HepG2 (cell line): ENCODE data around the gene S100A13. TPM values are rescaled to one million over a fixed set of nuclear protein-coding genes. Genes with fewer than 3 reads are reported as not detected.

Experiments
- ATAC-seq: fragments of 200-7000 bp; cut with Tn5 transposase; 3 replicates; pipeline ENCODE4 v1.9.1; 2020; ENCODE audit warnings: mild to moderate bottlenecking, moderate library complexity
- BruUV-seq: library from RNA; stranded (reverse); fragments of 400-500 nt; replicated peaks from 2 replicates; lab custom pipeline; 2021; lab: Mats Ljungman, UMichigan
- CTCF ChIA-PET: fragments of 300-600 bp; formaldehyde crosslinking; extraction: SDS; loops from one replicate; lab custom pipeline; 2021; ENCODE audit warnings: low total read pairs, inconsistent platforms, low intra/inter-chr PET ratio; lab: Yijun Ruan, JAX
- POLR2A ChIA-PET: fragments of 350-600 bp; sonication (Branson Sonifier 250); formaldehyde crosslinking; loops from one replicate; lab custom pipeline; 2020; ENCODE audit warnings: antibody characterized with exemption, inconsistent platforms; lab: Yijun Ruan, JAX
- DNase-seq: peaks from one replicate; pipeline ENCODE4 v3.0.0-alpha.2; 2015; ENCODE audit warnings: low spot score
- FAIRE-seq: peaks from 3 replicates; lab custom pipeline; 2011; peaks lifted over from hg19 to GRCh38; lab: Jason Lieb, UNC
- H2AFZ ChIP-seq: one replicate; pipeline ENCODE4 v1.6.1; 2011; ENCODE audit warnings: low read length, inconsistent platforms
- H3K27ac ChIP-seq: fragments of 300-600 bp; 3 replicates; pipeline ENCODE4 v1.8.0; 2011; ENCODE audit warnings: mixed run types, mild to moderate bottlenecking, mixed read lengths, low read length, inconsistent platforms; ENCODE audit not compliant: insufficient read depth; ENCODE audit errors: extremely low read length
- H3K27me3 ChIP-seq, 2 experiments: fragments of 200-600 bp in 1 of 2; 2 replicates in 1 of 2; 3 replicates in 1 of 2; pipeline versions ENCODE4 v1.6.0 to v1.8.0; 2011; ENCODE audit warnings: low read length in 2 of 2, mild to moderate bottlenecking in 2 of 2, moderate library complexity in 2 of 2, inconsistent platforms in 1 of 2; ENCODE audit not compliant: insufficient read depth in 2 of 2, control insufficient read depth in 1 of 2
- H3K36me3 ChIP-seq, 2 experiments: fragments of 200-600 bp in 1 of 2; replicated peaks in 1 of 2; 2 replicates in 1 of 2; 3 replicates in 1 of 2; pipeline versions ENCODE4 v1.5.1 to v1.8.0; 2011; ENCODE audit warnings: low read length in 2 of 2, inconsistent platforms in 1 of 2; ENCODE audit not compliant: insufficient read depth in 2 of 2, control insufficient read depth in 1 of 2
- H3K4me1 ChIP-seq: 2 replicates; pipeline ENCODE4 v1.5.1; 2012; ENCODE audit warnings: low read length, inconsistent platforms; ENCODE audit not compliant: insufficient read depth
- H3K4me2 ChIP-seq: 2 replicates; pipeline ENCODE4 v1.6.0; 2011; ENCODE audit warnings: low read depth, low read length, inconsistent platforms
- H3K4me3 ChIP-seq, 3 experiments: fragments of 200-600 bp in 1 of 3; sonication (generic), shearing (Covaris generic) in 1 of 3; replicated peaks in 1 of 3; 2 replicates each; pipeline ENCODE4 v1.5.1; 2011 to 2016; ENCODE audit warnings: low read length in 3 of 3, inconsistent platforms in 2 of 3, low read depth in 2 of 3, mild to moderate bottlenecking in 2 of 3, control low read depth in 1 of 3, mixed read lengths in 1 of 3; ENCODE audit not compliant: insufficient read depth in 1 of 3
- H3K79me2 ChIP-seq: one replicate; pipeline ENCODE4 v1.6.1; 2011; ENCODE audit warnings: low read length, inconsistent platforms; ENCODE audit not compliant: insufficient read depth
- H3K9ac ChIP-seq: 2 replicates; pipeline ENCODE4 v1.6.0; 2011; ENCODE audit warnings: mild to moderate bottlenecking, low read depth, low read length, inconsistent platforms; ENCODE audit not compliant: insufficient read depth
- H3K9me3 ChIP-seq: 2 replicates; pipeline ENCODE4 v1.5.1; 2012; ENCODE audit warnings: mild to moderate bottlenecking, low read length
- H4K20me1 ChIP-seq: 2 replicates; pipeline ENCODE4 v1.6.0; 2011; ENCODE audit warnings: inconsistent platforms, mild to moderate bottlenecking, low read length, moderate library complexity; ENCODE audit not compliant: insufficient read depth
- ZFX ChIP-seq: sonication (generic); formaldehyde crosslinking; IDR thresholded peaks from 2 replicates; pipeline ENCODE4 v1.4.0; 2020; ENCODE audit warnings: mild to moderate bottlenecking, low read depth, missing genetic modification reagents, moderate library complexity
- ZSCAN12 ChIP-seq: sonication (generic); formaldehyde crosslinking; IDR thresholded peaks from 2 replicates; pipeline ENCODE4 v1.9.0; 2021; ENCODE audit warnings: mild to moderate bottlenecking, missing genetic modification reagents
- WGBS: methylation state at CpG from one replicate; pipeline ENCODE4 v1.1.6; 2017; ENCODE audit warnings: low lambda C conversion rate; 5-methylcytosine and 5-hydroxymethylcytosine counted together
- in situ Hi-C: cut with HindIII; loops from 2 replicates; pipeline ENCODE4 v1.10.0; 2017; ENCODE audit warnings: low pct_unique_long_range_greater_than_20kb; ENCODE audit not compliant: extremely low pct_ligation_motif_present
- intact Hi-C: fragments of 100-400 bp; cut with micrococcal nuclease; formaldehyde crosslinking; loops from one replicate; pipeline ENCODE4 v1.10.0; 2022; ENCODE audit not compliant: unreplicated experiment
- polyA plus RNA-seq, 8 experiments: library from polyadenylated mRNA; depleted of rRNA in 3 of 8; stranded (reverse) in 7 of 8; unstranded in 1 of 8; fragments of >200 nt; fragmentation: Illumina TruSeq in 4 of 8; extraction: Trizol in 4 of 8; gene quantifications; 2 replicates each; pipeline versions ENCODE4 v1.2.1 to v1.2.3, GENCODE V29; 2011 to 2016; ENCODE audit warnings: low read depth in 4 of 8, missing spikeins in 1 of 8, mixed read lengths in 1 of 8; ENCODE audit not compliant: insufficient read depth in 1 of 8
- total RNA-seq, 5 experiments: library from RNA; depleted of rRNA; stranded (reverse); fragments of >200 nt; fragmentation: Illumina TruSeq; extraction: Trizol; gene quantifications; 2 replicates each; pipeline ENCODE4 v1.2.3, GENCODE V29; 2016; ENCODE audit warnings: low read depth in 1 of 5
- TF ChIP-seq, protein P1 (sequence below): fragments of 450-650 bp; IDR thresholded peaks from 2 replicates; pipeline ENCODE4 v1.6.1; 2017
- TF ChIP-seq, protein P2 (sequence below): sonication (generic); formaldehyde crosslinking; IDR thresholded peaks from 2 replicates; pipeline ENCODE4 v1.4.0; 2020; ENCODE audit warnings: missing genetic modification reagents
- TF ChIP-seq, protein P3 (sequence below): sonication (generic); formaldehyde crosslinking; IDR thresholded peaks from 2 replicates; pipeline ENCODE4 v1.5.0; 2020; ENCODE audit warnings: missing genetic modification reagents
- TF ChIP-seq, protein P4 (sequence below): sonication (generic); formaldehyde crosslinking; IDR thresholded peaks from 2 replicates; pipeline ENCODE4 v1.8.1; 2023; ENCODE audit warnings: mild to moderate bottlenecking, missing genetic modification reagents, borderline replicate concordance
- TF ChIP-seq, protein P5 (sequence below): sonication (generic); formaldehyde crosslinking; conservative IDR thresholded peaks from 2 replicates; pipeline ENCODE4 v1.4.0; 2020; ENCODE audit warnings: missing genetic modification reagents
- TF ChIP-seq, protein P6 (sequence below): sonication (generic); formaldehyde crosslinking; IDR thresholded peaks from 2 replicates; pipeline ENCODE4 v1.4.0; 2020; ENCODE audit warnings: missing genetic modification reagents

Gene S100A13
- total and polyA plus RNA-seq, 2 of the 13 experiments (the other 11 are each of a cell fraction or from before 2014, with no cell fraction given), result 89.5 to 172 TPM

DNA sequence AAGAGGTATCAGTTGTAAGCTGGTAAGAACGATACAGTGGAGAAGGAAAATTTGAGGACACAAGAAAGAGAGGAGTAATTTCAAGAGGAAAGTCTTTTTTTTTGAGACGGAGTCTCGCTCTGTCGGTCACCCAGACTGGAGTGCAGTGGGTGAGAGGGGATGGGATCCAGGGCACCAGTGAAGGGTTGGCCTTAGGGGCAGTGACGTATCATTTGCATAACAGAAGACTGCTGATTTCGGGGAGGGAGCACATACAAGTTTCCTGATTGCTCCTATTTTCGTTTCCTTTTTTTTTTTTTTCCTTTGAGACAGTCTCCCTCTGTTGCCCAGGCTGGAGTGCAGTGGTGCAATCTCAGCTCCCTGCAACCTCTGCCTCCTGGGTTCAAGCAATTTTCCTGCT is 4.2 kb downstream of the S100A13 start:
- WGBS, result 94% methylated on average over 7 of the region's 7 CpGs
- POLR2A ChIA-PET, result interaction anchor here (1.3 to 15.2 kb wide), 2 partner anchors 11 to 12 kb away, joined by 3 to 390 read pairs; partner anchors contain the start of genes CHTOP, S100A14 and S100A16

More for the DNA sequence above, 4.2 kb downstream of the S100A13 start:
- TF ChIP-seq, protein P1, sequence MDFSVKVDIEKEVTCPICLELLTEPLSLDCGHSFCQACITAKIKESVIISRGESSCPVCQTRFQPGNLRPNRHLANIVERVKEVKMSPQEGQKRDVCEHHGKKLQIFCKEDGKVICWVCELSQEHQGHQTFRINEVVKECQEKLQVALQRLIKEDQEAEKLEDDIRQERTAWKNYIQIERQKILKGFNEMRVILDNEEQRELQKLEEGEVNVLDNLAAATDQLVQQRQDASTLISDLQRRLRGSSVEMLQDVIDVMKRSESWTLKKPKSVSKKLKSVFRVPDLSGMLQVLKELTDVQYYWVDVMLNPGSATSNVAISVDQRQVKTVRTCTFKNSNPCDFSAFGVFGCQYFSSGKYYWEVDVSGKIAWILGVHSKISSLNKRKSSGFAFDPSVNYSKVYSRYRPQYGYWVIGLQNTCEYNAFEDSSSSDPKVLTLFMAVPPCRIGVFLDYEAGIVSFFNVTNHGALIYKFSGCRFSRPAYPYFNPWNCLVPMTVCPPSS, result no peak
- TF ChIP-seq, protein P2, sequence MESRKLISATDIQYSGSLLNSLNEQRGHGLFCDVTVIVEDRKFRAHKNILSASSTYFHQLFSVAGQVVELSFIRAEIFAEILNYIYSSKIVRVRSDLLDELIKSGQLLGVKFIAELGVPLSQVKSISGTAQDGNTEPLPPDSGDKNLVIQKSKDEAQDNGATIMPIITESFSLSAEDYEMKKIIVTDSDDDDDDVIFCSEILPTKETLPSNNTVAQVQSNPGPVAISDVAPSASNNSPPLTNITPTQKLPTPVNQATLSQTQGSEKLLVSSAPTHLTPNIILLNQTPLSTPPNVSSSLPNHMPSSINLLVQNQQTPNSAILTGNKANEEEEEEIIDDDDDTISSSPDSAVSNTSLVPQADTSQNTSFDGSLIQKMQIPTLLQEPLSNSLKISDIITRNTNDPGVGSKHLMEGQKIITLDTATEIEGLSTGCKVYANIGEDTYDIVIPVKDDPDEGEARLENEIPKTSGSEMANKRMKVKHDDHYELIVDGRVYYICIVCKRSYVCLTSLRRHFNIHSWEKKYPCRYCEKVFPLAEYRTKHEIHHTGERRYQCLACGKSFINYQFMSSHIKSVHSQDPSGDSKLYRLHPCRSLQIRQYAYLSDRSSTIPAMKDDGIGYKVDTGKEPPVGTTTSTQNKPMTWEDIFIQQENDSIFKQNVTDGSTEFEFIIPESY, result no peak
- TF ChIP-seq, protein P3, sequence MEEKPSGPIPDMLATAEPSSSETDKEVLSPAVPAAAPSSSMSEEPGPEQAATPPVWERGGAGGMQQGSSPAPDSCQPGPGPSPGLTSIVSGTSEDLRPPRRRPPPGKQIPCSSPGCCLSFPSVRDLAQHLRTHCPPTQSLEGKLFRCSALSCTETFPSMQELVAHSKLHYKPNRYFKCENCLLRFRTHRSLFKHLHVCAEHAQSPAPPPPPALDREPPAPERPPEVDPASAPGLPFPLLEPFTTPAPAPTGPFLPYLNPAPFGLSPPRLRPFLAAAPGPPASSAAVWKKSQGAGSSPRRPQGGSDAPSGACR, result no peak
- TF ChIP-seq ZSCAN12 (CRISPR knock-in tag), result no peak
- TF ChIP-seq ZFX, result no peak
- TF ChIP-seq, protein P4, sequence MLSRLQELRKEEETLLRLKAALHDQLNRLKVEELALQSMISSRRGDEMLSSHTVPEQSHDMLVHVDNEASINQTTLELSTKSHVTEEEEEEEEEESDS, result no peak
- TF ChIP-seq, protein P5, sequence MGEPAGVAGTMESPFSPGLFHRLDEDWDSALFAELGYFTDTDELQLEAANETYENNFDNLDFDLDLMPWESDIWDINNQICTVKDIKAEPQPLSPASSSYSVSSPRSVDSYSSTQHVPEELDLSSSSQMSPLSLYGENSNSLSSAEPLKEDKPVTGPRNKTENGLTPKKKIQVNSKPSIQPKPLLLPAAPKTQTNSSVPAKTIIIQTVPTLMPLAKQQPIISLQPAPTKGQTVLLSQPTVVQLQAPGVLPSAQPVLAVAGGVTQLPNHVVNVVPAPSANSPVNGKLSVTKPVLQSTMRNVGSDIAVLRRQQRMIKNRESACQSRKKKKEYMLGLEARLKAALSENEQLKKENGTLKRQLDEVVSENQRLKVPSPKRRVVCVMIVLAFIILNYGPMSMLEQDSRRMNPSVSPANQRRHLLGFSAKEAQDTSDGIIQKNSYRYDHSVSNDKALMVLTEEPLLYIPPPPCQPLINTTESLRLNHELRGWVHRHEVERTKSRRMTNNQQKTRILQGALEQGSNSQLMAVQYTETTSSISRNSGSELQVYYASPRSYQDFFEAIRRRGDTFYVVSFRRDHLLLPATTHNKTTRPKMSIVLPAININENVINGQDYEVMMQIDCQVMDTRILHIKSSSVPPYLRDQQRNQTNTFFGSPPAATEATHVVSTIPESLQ (CRISPR knock-in tag), result no peak
- TF ChIP-seq, protein P6, sequence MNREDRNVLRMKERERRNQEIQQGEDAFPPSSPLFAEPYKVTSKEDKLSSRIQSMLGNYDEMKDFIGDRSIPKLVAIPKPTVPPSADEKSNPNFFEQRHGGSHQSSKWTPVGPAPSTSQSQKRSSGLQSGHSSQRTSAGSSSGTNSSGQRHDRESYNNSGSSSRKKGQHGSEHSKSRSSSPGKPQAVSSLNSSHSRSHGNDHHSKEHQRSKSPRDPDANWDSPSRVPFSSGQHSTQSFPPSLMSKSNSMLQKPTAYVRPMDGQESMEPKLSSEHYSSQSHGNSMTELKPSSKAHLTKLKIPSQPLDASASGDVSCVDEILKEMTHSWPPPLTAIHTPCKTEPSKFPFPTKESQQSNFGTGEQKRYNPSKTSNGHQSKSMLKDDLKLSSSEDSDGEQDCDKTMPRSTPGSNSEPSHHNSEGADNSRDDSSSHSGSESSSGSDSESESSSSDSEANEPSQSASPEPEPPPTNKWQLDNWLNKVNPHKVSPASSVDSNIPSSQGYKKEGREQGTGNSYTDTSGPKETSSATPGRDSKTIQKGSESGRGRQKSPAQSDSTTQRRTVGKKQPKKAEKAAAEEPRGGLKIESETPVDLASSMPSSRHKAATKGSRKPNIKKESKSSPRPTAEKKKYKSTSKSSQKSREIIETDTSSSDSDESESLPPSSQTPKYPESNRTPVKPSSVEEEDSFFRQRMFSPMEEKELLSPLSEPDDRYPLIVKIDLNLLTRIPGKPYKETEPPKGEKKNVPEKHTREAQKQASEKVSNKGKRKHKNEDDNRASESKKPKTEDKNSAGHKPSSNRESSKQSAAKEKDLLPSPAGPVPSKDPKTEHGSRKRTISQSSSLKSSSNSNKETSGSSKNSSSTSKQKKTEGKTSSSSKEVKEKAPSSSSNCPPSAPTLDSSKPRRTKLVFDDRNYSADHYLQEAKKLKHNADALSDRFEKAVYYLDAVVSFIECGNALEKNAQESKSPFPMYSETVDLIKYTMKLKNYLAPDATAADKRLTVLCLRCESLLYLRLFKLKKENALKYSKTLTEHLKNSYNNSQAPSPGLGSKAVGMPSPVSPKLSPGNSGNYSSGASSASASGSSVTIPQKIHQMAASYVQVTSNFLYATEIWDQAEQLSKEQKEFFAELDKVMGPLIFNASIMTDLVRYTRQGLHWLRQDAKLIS, result no peak
- Histone ChIP-seq H3K27me3 (no peaks in the 10 kb centered on the region), H3K79me2 (peaks cover 11% of the 10 kb centered on the region), H3K4me2 (no peak overlapping the region), H4K20me1 (no peaks in the 10 kb centered on the region), H2AFZ (no peak overlapping the region), H3K4me3 (no peak overlapping the region), H3K27ac (no peak overlapping the region), H3K36me3 (peaks cover 3% of the 10 kb centered on the region in 2 experiments; a peak in 3 of 5 replicates), H3K9ac (no peak overlapping the region), H3K9me3 (no peaks in the 10 kb centered on the region), H3K4me1 (peaks cover 22% of the 10 kb centered on the region)
- intact Hi-C loops (no loop called here), in situ Hi-C loops (no loop called here)
- CTCF ChIA-PET, result no interaction called here
- no peak for ATAC-seq
- no TSS peak for BruUV-seq
- no peak for DNase-seq
- no peak for FAIRE-seq
